Measurements from ENCODE around the gene PVALEF.

DNA sequence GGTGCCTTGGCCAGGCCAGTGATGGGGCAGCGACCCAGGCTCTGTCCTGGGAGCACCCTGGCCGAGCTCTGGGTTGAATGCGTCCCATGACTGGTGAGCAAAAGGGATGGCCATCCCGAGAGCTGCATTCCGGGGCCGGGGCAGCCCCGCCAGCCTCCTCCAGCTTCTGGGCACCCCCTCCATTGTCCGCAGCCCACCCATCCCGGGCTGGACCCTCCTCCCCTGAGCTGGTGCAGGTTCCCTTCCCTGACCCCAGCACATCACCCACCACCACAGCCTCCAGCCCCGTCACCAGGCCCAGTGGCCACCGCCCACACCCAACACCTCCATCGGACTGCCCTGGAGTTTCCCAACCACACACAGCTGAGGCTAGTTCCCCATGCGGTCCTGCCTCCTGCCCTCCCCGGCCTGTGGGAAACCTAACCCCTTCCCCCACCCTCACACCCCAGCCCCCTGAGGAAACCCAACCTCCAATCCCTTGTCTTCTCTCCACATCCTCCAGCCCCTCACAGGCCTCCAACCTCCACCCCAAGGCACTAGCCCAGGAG is 16.2 kb upstream of the PVALEF start:
- TF ChIP-seq, protein P1, sequence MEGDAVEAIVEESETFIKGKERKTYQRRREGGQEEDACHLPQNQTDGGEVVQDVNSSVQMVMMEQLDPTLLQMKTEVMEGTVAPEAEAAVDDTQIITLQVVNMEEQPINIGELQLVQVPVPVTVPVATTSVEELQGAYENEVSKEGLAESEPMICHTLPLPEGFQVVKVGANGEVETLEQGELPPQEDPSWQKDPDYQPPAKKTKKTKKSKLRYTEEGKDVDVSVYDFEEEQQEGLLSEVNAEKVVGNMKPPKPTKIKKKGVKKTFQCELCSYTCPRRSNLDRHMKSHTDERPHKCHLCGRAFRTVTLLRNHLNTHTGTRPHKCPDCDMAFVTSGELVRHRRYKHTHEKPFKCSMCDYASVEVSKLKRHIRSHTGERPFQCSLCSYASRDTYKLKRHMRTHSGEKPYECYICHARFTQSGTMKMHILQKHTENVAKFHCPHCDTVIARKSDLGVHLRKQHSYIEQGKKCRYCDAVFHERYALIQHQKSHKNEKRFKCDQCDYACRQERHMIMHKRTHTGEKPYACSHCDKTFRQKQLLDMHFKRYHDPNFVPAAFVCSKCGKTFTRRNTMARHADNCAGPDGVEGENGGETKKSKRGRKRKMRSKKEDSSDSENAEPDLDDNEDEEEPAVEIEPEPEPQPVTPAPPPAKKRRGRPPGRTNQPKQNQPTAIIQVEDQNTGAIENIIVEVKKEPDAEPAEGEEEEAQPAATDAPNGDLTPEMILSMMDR (IDR thresholded peaks at IDR 0.05), result no peak
- no peak for TF ChIP-seq POLR2A (IDR thresholded peaks at IDR 0.05)
